ENCODE results near the gene TAP1. TPM values are rescaled to one million over a fixed set of nuclear protein-coding genes. Genes with fewer than 3 reads are reported as not detected.

TAP1 gene
- total RNA-seq, 6 experiments from 2014 or later = 29.9 to 42.6 (median 37.8) TPM

DNA sequence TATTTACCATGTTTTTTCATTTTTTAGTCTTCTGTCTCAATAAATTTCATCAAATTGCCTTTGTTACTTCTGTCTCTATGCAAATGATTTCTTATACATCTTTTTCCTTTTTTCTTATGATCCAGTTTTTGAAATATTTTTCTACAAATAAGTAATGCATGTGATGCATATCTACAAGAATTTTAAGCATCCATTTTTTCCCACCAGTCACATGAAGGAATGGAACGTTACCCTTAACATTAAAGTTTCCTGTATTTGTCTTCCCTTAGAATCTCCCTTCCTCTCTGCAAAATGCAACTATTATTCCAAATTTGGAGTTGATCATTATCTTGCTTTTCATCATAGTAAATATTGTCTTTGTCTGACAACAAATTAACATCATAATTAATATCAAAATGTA is 36.0 kb upstream of the TAP1 start:
- no peaks in the 10 kb centered on the region for H3K9me3 Mint-ChIP-seq
- no peak for DNase-seq
- H3K36me3 Mint-ChIP-seq (ENCODE audit: low read depth) = no peaks in the 10 kb centered on the region
- TF ChIP-seq, protein P1, sequence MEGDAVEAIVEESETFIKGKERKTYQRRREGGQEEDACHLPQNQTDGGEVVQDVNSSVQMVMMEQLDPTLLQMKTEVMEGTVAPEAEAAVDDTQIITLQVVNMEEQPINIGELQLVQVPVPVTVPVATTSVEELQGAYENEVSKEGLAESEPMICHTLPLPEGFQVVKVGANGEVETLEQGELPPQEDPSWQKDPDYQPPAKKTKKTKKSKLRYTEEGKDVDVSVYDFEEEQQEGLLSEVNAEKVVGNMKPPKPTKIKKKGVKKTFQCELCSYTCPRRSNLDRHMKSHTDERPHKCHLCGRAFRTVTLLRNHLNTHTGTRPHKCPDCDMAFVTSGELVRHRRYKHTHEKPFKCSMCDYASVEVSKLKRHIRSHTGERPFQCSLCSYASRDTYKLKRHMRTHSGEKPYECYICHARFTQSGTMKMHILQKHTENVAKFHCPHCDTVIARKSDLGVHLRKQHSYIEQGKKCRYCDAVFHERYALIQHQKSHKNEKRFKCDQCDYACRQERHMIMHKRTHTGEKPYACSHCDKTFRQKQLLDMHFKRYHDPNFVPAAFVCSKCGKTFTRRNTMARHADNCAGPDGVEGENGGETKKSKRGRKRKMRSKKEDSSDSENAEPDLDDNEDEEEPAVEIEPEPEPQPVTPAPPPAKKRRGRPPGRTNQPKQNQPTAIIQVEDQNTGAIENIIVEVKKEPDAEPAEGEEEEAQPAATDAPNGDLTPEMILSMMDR (IDR thresholded peaks at IDR 0.05) = no peak
- no peaks in the 10 kb centered on the region; the same call in none of the 2 replicates for H3K27me3 Mint-ChIP-seq (ENCODE audit: insufficient read depth)
- H3K4me3 Mint-ChIP-seq = no peak overlapping the region
- H3K27ac Mint-ChIP-seq = no peak overlapping the region
- H3K4me1 Mint-ChIP-seq (ENCODE audit: low read depth) = peaks cover 32% of the 10 kb centered on the region

DNA sequence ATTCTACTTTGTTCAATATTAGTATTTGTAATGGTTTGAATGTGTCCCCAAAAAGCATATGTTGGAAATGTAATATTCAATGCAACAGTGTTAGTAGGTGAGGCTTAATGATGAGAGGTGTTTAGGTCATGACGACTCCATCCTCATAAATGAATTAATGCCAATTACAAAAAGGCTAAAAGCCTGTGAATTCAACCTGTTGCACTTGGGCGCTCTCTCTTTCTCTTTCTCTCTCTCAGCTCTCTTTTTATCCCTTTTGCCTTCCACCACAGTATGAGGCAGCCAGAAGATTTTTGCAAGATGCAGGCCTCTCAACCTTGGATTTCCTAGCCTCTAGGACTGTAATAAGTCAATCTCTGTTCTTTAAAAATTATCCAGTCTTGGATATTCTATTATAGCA is 35.1 kb upstream of the TAP1 start:
- Mint-ChIP-seq H3K36me3 (ENCODE audit: low read depth) (no peaks in the 10 kb centered on the region), H3K4me3 (no peak overlapping the region), H3K27ac (no peak overlapping the region), H3K9me3 (no peaks in the 10 kb centered on the region), H3K4me1 (ENCODE audit: low read depth) (peaks cover 39% of the 10 kb centered on the region), H3K27me3 (ENCODE audit: insufficient read depth) (no peaks in the 10 kb centered on the region; the same call in none of the 2 replicates)
- no peak for DNase-seq
- TF ChIP-seq, protein P1 (IDR thresholded peaks at IDR 0.05) = no peak

DNA sequence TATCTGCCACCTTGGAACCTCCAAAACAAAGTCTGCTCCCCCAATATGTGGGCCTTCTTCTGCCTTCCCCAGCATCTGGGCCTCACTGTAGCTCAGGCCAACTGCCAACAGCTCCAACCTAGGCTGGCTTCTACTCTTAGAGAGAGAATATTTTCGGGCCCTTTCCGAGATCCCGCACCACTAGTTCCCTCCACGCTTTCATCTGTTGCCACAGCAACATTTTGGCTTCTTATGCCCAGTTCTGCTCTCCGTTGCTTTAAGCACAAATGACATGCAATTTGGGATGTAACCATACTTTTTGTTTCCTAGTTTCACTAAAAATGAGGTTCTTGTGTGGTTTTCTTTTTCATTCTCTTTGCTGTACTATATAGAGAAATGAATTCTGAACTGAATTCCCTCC is 34.1 kb upstream of the TAP1 start:
- Mint-ChIP-seq H3K36me3 (ENCODE audit: low read depth) (no peaks in the 10 kb centered on the region), H3K4me3 (no peak overlapping the region), H3K4me1 (ENCODE audit: low read depth) (peaks cover 49% of the 10 kb centered on the region), H3K9me3 (no peaks in the 10 kb centered on the region), H3K27ac (no peak overlapping the region), H3K27me3 (ENCODE audit: insufficient read depth) (no peaks in the 10 kb centered on the region; the same call in none of the 2 replicates)
- no peak for DNase-seq
- TF ChIP-seq, protein P1 (IDR thresholded peaks at IDR 0.05) = no peak

DNA sequence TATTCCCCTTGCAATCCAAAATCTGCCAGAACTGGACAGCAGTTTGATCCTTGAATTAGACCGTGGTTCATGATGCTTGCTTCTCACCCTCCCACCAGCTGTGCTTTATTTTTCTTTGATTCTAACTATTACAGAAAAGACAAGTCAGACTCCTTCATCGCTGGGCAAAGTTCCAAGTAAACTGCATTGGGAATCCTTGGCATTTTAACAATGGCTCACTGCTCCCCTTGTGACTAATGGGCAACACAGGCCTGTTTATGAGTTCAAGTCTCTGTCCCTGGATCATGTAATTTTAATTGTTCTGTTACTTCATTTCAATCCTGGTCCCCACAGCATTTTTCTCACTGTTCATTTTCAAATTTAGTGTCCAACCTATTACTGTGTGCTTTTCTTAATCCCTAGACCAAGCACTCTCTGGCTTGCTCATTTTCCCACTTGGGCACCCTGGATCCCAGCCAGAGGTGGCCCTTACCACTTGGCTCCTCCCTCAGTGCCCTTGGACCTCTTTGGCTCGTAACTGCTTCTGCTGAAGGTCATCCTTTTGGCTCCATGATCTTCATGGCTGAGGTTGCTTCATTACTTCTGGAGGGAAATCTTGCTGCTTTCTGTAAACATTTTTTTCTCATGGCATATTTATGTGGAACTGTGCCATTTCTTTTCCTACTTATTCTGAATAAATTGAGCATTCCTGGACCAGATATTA is 33.3 kb upstream of the TAP1 start:
- Mint-ChIP-seq H3K36me3 (ENCODE audit: low read depth) (no peaks in the 10 kb centered on the region), H3K27ac (peak overlapping the region; percentile 61; the same call in 1 of the 2 replicates), H3K4me1 (ENCODE audit: low read depth) (peaks cover 52% of the 10 kb centered on the region), H3K4me3 (no peak overlapping the region), H3K27me3 (ENCODE audit: insufficient read depth) (no peaks in the 10 kb centered on the region; the same call in none of the 2 replicates), H3K9me3 (no peaks in the 10 kb centered on the region)
- TF ChIP-seq, protein P1 (IDR thresholded peaks at IDR 0.05) = no peak
- peak; percentile 86 for DNase-seq

DNA sequence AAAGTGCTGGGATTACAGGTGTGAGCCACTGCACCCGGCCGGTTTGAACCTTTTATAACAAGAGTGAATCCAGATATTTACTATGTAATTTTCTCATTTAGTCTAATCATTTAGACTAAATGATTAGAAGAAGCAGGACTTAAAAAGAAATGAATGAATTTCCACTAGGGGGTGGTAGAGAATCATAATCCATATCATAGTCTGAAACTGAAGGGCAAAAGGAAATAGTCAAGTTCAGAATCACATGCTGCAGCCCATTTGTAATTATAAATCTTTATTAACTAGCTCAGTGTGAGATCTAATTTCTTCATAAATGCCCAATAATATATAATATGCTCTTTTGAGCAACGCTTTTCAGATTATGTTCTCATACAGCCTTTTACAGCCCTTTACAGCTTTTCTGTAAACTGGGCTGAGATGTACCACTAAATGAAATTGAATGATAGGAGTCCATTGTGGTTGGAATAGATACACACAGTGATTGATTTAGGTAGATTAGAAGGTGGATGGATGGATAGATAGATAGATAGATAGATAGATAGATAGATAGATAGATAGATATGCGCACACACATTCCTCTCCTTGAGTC is 32.3 kb upstream of the TAP1 start:
- H3K4me1 Mint-ChIP-seq (ENCODE audit: low read depth) = peaks cover 52% of the 10 kb centered on the region

More for the DNA sequence above, 32.3 kb upstream of the TAP1 start:
- peak; percentile 61 for DNase-seq
- Mint-ChIP-seq H3K27me3 (ENCODE audit: insufficient read depth) (peaks cover 1% of the 10 kb centered on the region), H3K27ac (no peak overlapping the region), H3K4me3 (no peak overlapping the region), H3K9me3 (no peaks in the 10 kb centered on the region), H3K36me3 (ENCODE audit: low read depth) (no peaks in the 10 kb centered on the region)
- TF ChIP-seq, protein P1 (IDR thresholded peaks at IDR 0.05) = peak; percentile 83
